Ishikawa (cell line): Measurements from ENCODE around the gene RPTOR.

ENCODE experiments used
- EGR1 ChIP-seq: IDR thresholded peaks from 2 replicates; pipeline ENCODE4 v1.6.1; 2012
- EP300 ChIP-seq: IDR thresholded peaks from 2 replicates; pipeline ENCODE4 v1.6.1; 2012; ENCODE audit warnings: borderline replicate concordance
- FOXM1 ChIP-seq: IDR thresholded peaks from 2 replicates; pipeline ENCODE4 v1.6.1; 2012; ENCODE audit warnings: low read depth, borderline replicate concordance
- REST ChIP-seq: IDR thresholded peaks from 2 replicates; pipeline ENCODE4 v1.6.1; 2012; ENCODE audit warnings: low read depth, mild to moderate bottlenecking
- ZBTB7A ChIP-seq: IDR thresholded peaks from 2 replicates; pipeline ENCODE4 v1.6.1; 2012; ENCODE audit warnings: low read depth

DNA sequence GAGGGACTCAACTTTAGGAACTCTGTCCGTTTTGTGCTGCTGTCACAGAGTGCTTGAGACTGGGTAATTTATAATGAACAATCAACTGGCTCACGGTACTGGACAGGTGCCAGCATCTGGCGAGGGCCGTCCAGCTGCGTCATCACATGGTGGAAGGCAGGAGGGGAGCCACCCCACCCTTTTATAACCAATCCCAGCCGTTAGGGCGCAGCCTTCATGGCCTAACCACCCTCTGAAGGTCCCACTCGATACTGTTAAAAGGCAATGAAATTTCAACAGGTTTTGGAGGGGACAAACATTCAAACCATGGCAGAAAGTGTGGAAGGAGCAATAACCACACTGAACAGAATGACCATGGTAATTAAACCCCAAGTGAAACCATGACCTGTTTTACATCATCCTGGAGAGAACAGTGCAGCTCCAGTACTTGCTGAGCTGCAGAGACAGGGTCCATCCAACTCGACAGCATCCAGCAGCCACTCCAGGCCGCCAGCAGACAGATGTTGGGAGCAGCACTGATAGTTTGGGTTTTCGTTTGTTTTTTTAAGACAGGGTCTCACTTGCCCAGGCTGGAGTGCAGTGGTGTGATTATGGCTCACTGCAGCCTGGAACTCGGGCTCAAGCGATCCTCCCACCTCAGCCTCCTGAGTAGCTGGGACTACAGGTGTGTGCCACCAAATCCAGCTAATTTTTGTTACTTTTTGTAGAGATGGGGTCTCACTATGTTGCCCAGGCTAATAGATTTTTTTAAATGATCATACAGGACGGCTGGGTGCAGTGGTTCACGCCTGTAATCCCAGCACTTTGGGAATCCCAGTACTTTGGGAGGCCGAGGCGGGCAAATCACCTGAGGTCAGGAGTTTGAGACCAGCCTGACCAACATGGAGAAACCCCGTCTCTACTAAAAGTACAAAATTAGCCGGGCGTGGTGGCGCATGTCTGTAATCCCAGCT is 458.0 kb downstream of the RPTOR start:
- no peak for TF ChIP-seq REST
- no peak for TF ChIP-seq EP300
- TF ChIP-seq EGR1 = no peak
- TF ChIP-seq FOXM1 = no peak
- TF ChIP-seq ZBTB7A = 0 out of 2 replicates have a peak, but pooled peaks have one; percentile 18
